HL-60 (cell line): ENCODE results near the gene WDR7.

Experiments used
- DNase-seq, 2 experiments: peaks; one replicate each; pipeline ENCODE4 v3.0.0-alpha.2; 2010 to 2020; ENCODE audit warnings: low read depth in 1 of 2, low spot score in 1 of 2
- H3K27ac ChIP-seq: fragments of 250-450 bp; sonication (Bioruptor Pico); replicated peaks from 2 replicates; pipeline ENCODE4 v1.5.1; 2020; ENCODE audit warnings: mild to moderate bottlenecking, moderate library complexity
- H3K27me3 ChIP-seq: fragments of 250-450 bp; sonication (Bioruptor Pico); 2 replicates; pipeline ENCODE4 v1.5.1; 2021; ENCODE audit warnings: mild to moderate bottlenecking, moderate library complexity; ENCODE audit not compliant: insufficient read depth, poor library complexity, severe bottlenecking
- H3K4me3 ChIP-seq: replicated peaks from 2 replicates; pipeline ENCODE4 v1.5.1; 2011; ENCODE audit warnings: mild to moderate bottlenecking, control low read depth, low read length; ENCODE audit not compliant: insufficient read depth
- GABPA ChIP-seq: IDR thresholded peaks from 2 replicates; pipeline ENCODE4 v1.6.1; 2012; ENCODE audit warnings: low read depth
- POLR2AphosphoS5 ChIP-seq: IDR thresholded peaks from 2 replicates; pipeline ENCODE4 v1.6.1; 2012; ENCODE audit warnings: low read depth
- SPI1 ChIP-seq: IDR thresholded peaks from 2 replicates; pipeline ENCODE4 v1.6.1; 2012; ENCODE audit warnings: low read depth, mild to moderate bottlenecking, borderline replicate concordance
- TF ChIP-seq, protein P1 (sequence below): IDR thresholded peaks from one replicate; pipeline ENCODE4 v1.5.1; 2011; ENCODE audit warnings: low read length, control low read depth, inconsistent platforms; ENCODE audit not compliant: insufficient read depth
- TF ChIP-seq, protein P2 (sequence below): IDR thresholded peaks from 2 replicates; pipeline ENCODE4 v1.6.1; 2012; ENCODE audit warnings: low read depth; ENCODE audit not compliant: insufficient replicate concordance

The WDR7 gene

DNA sequence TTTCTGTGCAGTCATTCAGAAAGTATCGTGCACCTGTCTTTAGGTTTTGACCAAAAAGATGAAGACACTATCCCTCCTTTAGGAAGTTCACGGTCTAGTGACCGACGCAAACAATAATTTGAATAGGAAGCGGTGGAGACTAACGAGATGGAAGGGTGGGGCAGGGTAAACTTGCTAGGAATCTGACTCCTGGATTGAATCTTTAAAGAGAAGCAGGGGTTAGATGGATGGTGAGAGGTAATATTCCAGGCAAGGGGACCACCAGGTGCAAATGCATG lies 12.1 kb upstream of the WDR7 start:
- TF ChIP-seq SPI1 (no peak), GABPA (no peak), POLR2AphosphoS5 (no peak)
- TF ChIP-seq, protein P1, sequence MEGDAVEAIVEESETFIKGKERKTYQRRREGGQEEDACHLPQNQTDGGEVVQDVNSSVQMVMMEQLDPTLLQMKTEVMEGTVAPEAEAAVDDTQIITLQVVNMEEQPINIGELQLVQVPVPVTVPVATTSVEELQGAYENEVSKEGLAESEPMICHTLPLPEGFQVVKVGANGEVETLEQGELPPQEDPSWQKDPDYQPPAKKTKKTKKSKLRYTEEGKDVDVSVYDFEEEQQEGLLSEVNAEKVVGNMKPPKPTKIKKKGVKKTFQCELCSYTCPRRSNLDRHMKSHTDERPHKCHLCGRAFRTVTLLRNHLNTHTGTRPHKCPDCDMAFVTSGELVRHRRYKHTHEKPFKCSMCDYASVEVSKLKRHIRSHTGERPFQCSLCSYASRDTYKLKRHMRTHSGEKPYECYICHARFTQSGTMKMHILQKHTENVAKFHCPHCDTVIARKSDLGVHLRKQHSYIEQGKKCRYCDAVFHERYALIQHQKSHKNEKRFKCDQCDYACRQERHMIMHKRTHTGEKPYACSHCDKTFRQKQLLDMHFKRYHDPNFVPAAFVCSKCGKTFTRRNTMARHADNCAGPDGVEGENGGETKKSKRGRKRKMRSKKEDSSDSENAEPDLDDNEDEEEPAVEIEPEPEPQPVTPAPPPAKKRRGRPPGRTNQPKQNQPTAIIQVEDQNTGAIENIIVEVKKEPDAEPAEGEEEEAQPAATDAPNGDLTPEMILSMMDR = no peak
- TF ChIP-seq, protein P2, sequence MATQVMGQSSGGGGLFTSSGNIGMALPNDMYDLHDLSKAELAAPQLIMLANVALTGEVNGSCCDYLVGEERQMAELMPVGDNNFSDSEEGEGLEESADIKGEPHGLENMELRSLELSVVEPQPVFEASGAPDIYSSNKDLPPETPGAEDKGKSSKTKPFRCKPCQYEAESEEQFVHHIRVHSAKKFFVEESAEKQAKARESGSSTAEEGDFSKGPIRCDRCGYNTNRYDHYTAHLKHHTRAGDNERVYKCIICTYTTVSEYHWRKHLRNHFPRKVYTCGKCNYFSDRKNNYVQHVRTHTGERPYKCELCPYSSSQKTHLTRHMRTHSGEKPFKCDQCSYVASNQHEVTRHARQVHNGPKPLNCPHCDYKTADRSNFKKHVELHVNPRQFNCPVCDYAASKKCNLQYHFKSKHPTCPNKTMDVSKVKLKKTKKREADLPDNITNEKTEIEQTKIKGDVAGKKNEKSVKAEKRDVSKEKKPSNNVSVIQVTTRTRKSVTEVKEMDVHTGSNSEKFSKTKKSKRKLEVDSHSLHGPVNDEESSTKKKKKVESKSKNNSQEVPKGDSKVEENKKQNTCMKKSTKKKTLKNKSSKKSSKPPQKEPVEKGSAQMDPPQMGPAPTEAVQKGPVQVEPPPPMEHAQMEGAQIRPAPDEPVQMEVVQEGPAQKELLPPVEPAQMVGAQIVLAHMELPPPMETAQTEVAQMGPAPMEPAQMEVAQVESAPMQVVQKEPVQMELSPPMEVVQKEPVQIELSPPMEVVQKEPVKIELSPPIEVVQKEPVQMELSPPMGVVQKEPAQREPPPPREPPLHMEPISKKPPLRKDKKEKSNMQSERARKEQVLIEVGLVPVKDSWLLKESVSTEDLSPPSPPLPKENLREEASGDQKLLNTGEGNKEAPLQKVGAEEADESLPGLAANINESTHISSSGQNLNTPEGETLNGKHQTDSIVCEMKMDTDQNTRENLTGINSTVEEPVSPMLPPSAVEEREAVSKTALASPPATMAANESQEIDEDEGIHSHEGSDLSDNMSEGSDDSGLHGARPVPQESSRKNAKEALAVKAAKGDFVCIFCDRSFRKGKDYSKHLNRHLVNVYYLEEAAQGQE = no peak
- Histone ChIP-seq H3K27ac (peak overlapping the region; percentile 92), H3K27me3 (no peaks in the 10 kb centered on the region), H3K4me3 (peak overlapping the region; percentile 88)
- DNase-seq = no peak

DNA sequence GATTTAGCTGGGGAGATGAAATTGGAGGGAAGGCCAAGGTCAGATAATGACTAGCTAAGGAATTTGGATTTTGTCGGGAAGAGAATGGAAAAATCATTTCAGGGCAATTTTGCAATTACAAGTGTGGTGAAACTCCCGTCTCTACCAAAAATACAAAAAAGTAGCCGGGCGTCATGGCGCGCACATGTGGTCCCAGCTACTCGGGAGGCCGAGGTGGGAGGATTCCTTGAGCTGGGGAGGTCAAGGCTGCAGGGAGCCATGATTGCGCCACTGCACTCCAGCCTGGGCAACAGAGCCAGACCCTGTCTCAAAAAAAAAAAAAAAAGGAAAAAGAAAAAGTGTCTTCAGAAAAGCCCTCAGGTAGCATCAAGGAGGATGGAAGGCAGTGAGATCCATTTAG lies 11.6 kb upstream of the WDR7 start:
- H3K27ac ChIP-seq = no peak overlapping the region
- DNase-seq = no peak
- no peaks in the 10 kb centered on the region for H3K27me3 ChIP-seq
- H3K4me3 ChIP-seq = no peak overlapping the region
- no peak for TF ChIP-seq POLR2AphosphoS5
- no peak for TF ChIP-seq GABPA
- TF ChIP-seq, protein P1 = no peak
- TF ChIP-seq SPI1 = no peak
- TF ChIP-seq, protein P2 = no peak

DNA sequence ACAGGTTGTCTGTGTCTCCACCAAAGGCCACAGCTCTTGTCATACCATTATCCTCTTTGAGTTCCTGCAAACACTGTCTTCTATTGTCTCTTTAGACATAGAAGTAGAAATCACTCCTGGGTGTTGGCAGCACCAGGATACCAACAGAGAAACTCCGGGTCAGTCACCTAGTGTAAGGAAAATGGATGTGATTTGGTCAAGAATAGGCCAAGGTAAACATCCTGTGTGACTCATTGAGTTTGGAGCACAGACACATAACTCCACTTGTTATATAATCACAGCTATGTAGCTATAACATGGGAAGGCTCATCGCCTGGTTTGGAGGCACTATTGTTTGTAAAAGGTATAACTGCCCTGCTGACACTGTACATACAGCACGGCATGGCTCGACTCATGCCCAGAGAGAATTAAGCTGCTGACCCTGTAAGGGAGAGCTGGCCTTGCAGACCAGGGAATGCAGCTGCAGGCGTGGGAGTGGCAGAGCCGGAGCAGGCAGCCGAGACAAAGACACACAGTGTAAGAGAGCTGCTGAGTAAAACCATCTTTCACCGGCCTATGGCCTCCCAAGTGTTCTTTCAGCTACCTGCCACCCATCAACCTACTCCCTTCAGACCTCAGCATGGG lies 9.3 kb upstream of the WDR7 start:
- DNase-seq = no peak
- TF ChIP-seq, protein P2 = no peak
- TF ChIP-seq, protein P1 = no peak
- TF ChIP-seq SPI1 (no peak), POLR2AphosphoS5 (no peak), GABPA (no peak)

More for the DNA sequence above, 9.3 kb upstream of the WDR7 start:
- Histone ChIP-seq H3K27me3 (no peaks in the 10 kb centered on the region), H3K4me3 (no peak overlapping the region), H3K27ac (no peak overlapping the region)
